H9 (cell line): Measurements from ENCODE around the gene POLD1. TPM values are rescaled to one million over a fixed set of nuclear protein-coding genes. Genes with fewer than 3 reads are reported as not detected.

Experiments
- DNase-seq: peaks from one replicate; pipeline ENCODE4 v3.0.0-alpha.2; 2017
- H2AFZ ChIP-seq: one replicate; pipeline ENCODE4 v1.6.1; 2013; ENCODE audit warnings: mild to moderate bottlenecking, low read length, control low read depth, moderate library complexity
- H2AK5ac ChIP-seq: 2 replicates; pipeline ENCODE4 v1.6.1; 2013; ENCODE audit warnings: low read length, control low read depth, mixed read lengths; ENCODE audit not compliant: insufficient read length
- H2BK120ac ChIP-seq: one replicate; pipeline ENCODE4 v1.6.1; 2013; ENCODE audit warnings: low read depth, mild to moderate bottlenecking, low read length, control low read depth, inconsistent platforms; ENCODE audit not compliant: poor library complexity, severe bottlenecking
- H2BK12ac ChIP-seq: 2 replicates; pipeline ENCODE4 v1.6.1; 2013; ENCODE audit warnings: low read length, control low read depth, mixed read lengths, low read depth; ENCODE audit not compliant: insufficient read length
- H2BK15ac ChIP-seq: 2 replicates; pipeline ENCODE4 v1.6.1; 2013; ENCODE audit warnings: low read depth, low read length, control low read depth
- H2BK20ac ChIP-seq: one replicate; pipeline ENCODE4 v1.6.1; 2013; ENCODE audit warnings: low read depth, mild to moderate bottlenecking, low read length, control low read depth, inconsistent platforms; ENCODE audit not compliant: poor library complexity, severe bottlenecking
- H2BK5ac ChIP-seq: 2 replicates; pipeline ENCODE4 v1.6.1; 2013; ENCODE audit warnings: low read length, control low read depth, mixed read lengths; ENCODE audit not compliant: insufficient read length
- H3K14ac ChIP-seq: 2 replicates; pipeline ENCODE4 v1.6.1; 2013; ENCODE audit warnings: low read length, control low read depth; ENCODE audit not compliant: insufficient read depth
- H3K18ac ChIP-seq: 2 replicates; pipeline ENCODE4 v1.6.1; 2013; ENCODE audit warnings: low read depth, mild to moderate bottlenecking, mixed read lengths, low read length, control low read depth; ENCODE audit not compliant: insufficient read length
- H3K23ac ChIP-seq: 2 replicates; pipeline ENCODE4 v1.6.1; 2013; ENCODE audit warnings: low read length, control low read depth, mixed read lengths, low read depth; ENCODE audit not compliant: insufficient read length
- H3K23me2 ChIP-seq: 2 replicates; pipeline ENCODE4 v1.6.1; 2013; ENCODE audit warnings: low read depth, mild to moderate bottlenecking, mixed read lengths, low read length, control low read depth; ENCODE audit not compliant: insufficient read length, poor library complexity, severe bottlenecking
- H3K27ac ChIP-seq: 2 replicates; pipeline ENCODE4 v1.5.1; 2013; ENCODE audit warnings: low read length, control low read depth, mixed read lengths, low read depth; ENCODE audit not compliant: insufficient read length
- H3K27me3 ChIP-seq: 2 replicates; pipeline ENCODE4 v1.6.1; 2013; ENCODE audit warnings: low read length, control low read depth, inconsistent platforms; ENCODE audit not compliant: insufficient read depth
- H3K4ac ChIP-seq: 2 replicates; pipeline ENCODE4 v1.6.1; 2013; ENCODE audit warnings: low read depth, mild to moderate bottlenecking, control low read depth, inconsistent platforms, low read length, moderate library complexity
- H3K4me1 ChIP-seq: 2 replicates; pipeline ENCODE4 v1.6.1; 2013; ENCODE audit warnings: low read length, control low read depth, inconsistent platforms; ENCODE audit not compliant: insufficient read depth
- H3K4me2 ChIP-seq: 2 replicates; pipeline ENCODE4 v1.6.1; 2013; ENCODE audit warnings: low read length, control low read depth, mixed read lengths; ENCODE audit not compliant: insufficient read length, insufficient read depth
- H3K56ac ChIP-seq: 2 replicates; pipeline ENCODE4 v1.6.1; 2013; ENCODE audit warnings: low read depth, mild to moderate bottlenecking, mixed read lengths, low read length, control low read depth; ENCODE audit not compliant: insufficient read length
- H3K79me1 ChIP-seq: 2 replicates; pipeline ENCODE4 v1.6.1; 2013; ENCODE audit warnings: low read depth, mild to moderate bottlenecking, moderate library complexity, low read length, control low read depth, inconsistent platforms; ENCODE audit not compliant: insufficient read depth, poor library complexity, severe bottlenecking
- H3K79me2 ChIP-seq: 2 replicates; pipeline ENCODE4 v1.6.1; 2013; ENCODE audit warnings: low read length, control low read depth, inconsistent platforms; ENCODE audit not compliant: insufficient read depth
- H3K9ac ChIP-seq: 2 replicates; pipeline ENCODE4 v1.6.1; 2013; ENCODE audit warnings: low read length, control low read depth, mixed read lengths; ENCODE audit not compliant: insufficient read length; ENCODE audit errors: extremely low read depth
- H3K9me3 ChIP-seq: one replicate; pipeline ENCODE4 v1.6.1; 2013; ENCODE audit warnings: low read depth, low read length, inconsistent platforms; ENCODE audit not compliant: control insufficient read depth
- H3T11ph ChIP-seq: one replicate; pipeline ENCODE4 v1.6.1; 2013; ENCODE audit warnings: mild to moderate bottlenecking, low read length, control low read depth, inconsistent platforms
- H4K20me1 ChIP-seq: one replicate; pipeline ENCODE4 v1.6.1; 2013; ENCODE audit not compliant: control insufficient read depth, insufficient read length, insufficient read depth
- H4K5ac ChIP-seq: 2 replicates; pipeline ENCODE4 v1.6.1; 2013; ENCODE audit warnings: low read depth, mild to moderate bottlenecking, mixed read lengths, low read length, control low read depth; ENCODE audit not compliant: insufficient read length
- H4K8ac ChIP-seq: replicated peaks from 2 replicates; pipeline ENCODE4 v1.6.1; 2013; ENCODE audit warnings: low read length, control low read depth, mixed read lengths, low read depth; ENCODE audit not compliant: insufficient read length
- H4K91ac ChIP-seq: 2 replicates; pipeline ENCODE4 v1.6.1; 2013; ENCODE audit warnings: low read depth, mild to moderate bottlenecking, moderate library complexity, mixed read lengths, low read length, control low read depth; ENCODE audit not compliant: insufficient read length
- H3K27ac Mint-ChIP-seq, 3 experiments: 2 replicates in 2 of 3; 3 replicates in 1 of 3; pipeline ENCODE4 v1.8.0; 2020 to 2021; ENCODE audit warnings: mixed read lengths in 3 of 3, mild to moderate bottlenecking in 1 of 3, moderate library complexity in 1 of 3
- H3K27me3 Mint-ChIP-seq: 2 replicates; pipeline ENCODE4 v1.8.0; 2021; ENCODE audit warnings: low read depth, mild to moderate bottlenecking, moderate library complexity, mixed read lengths
- H3K36me3 Mint-ChIP-seq, 3 experiments: 2 replicates in 2 of 3; 3 replicates in 1 of 3; pipeline ENCODE4 v1.8.0; 2020 to 2021; ENCODE audit warnings: low read depth in 3 of 3, mixed read lengths in 3 of 3; ENCODE audit not compliant: insufficient read depth in 1 of 3
- H3K4me1 Mint-ChIP-seq, 2 experiments: 2 replicates each; pipeline ENCODE4 v1.8.0; 2020; ENCODE audit warnings: mixed read lengths in 2 of 2
- H3K4me3 Mint-ChIP-seq, 2 experiments: 2 replicates in 1 of 2; 3 replicates in 1 of 2; pipeline ENCODE4 v1.8.0; 2020 to 2021; ENCODE audit warnings: mild to moderate bottlenecking in 2 of 2, mixed read lengths in 2 of 2, moderate library complexity in 1 of 2
- H3K9me3 Mint-ChIP-seq, 2 experiments: 2 replicates in 1 of 2; 3 replicates in 1 of 2; pipeline ENCODE4 v1.8.0; 2020; ENCODE audit warnings: mild to moderate bottlenecking in 2 of 2, mixed read lengths in 2 of 2, moderate library complexity in 1 of 2
- CTCF ChIP-seq: fragments of 200-600 bp; sonication (generic); conservative IDR thresholded peaks from 3 replicates; pipeline ENCODE4 v1.8.0; 2021; ENCODE audit warnings: antibody characterized with exemption, mild to moderate bottlenecking
- WGBS: extraction: QIAGEN DNeasy Blood & Tissue Kit; methylation state at CpG from one replicate; pipeline ENCODE4 v1.1.7; 2013; ENCODE audit warnings: missing lambda C conversion rate, low lambda C conversion rate, mixed read lengths; ENCODE audit not compliant: insufficient read length; ENCODE audit errors: extremely low coverage; 5-methylcytosine and 5-hydroxymethylcytosine counted together
- total RNA-seq: library from RNA; stranded (reverse); gene quantifications from 2 replicates; pipeline ENCODE4 v1.2.1, GENCODE V29; 2021

The POLD1 gene
- total RNA-seq, 1 experiment from 2014 or later = 165 TPM

- no peak overlapping the region for H3T11ph ChIP-seq
- H3K18ac ChIP-seq = no peak overlapping the region
- H2AFZ ChIP-seq = no peak overlapping the region
- no peak overlapping the region for H4K91ac ChIP-seq
- no peak overlapping the region for H3K27ac Mint-ChIP-seq
- H3K4me3 Mint-ChIP-seq = peak overlapping the region in 1 of 2 experiments; percentile 32; a peak in 1 of 5 replicates
- H2BK15ac ChIP-seq = no peak overlapping the region
- H2BK120ac ChIP-seq = no peak overlapping the region
- no CpG with 5 or more reads among the region's 3 CpGs for WGBS
- H3K27ac ChIP-seq = no peak overlapping the region
- no peak overlapping the region for H3K9ac ChIP-seq
- peaks cover 3% of the 10 kb centered on the region; the same call in 1 of the 2 replicates for H3K79me2 ChIP-seq
- H3K9me3 ChIP-seq = no peaks in the 10 kb centered on the region
- H2BK20ac ChIP-seq = no peak overlapping the region
- H3K9me3 Mint-ChIP-seq = peaks cover 0 to 3% of the 10 kb centered on the region in 2 experiments; a peak in 1 of 5 replicates
- H3K4me1 ChIP-seq = no peaks in the 10 kb centered on the region
- peaks cover 0 to 22% (median 7%) of the 10 kb centered on the region in 3 experiments; a peak in 3 of 7 replicates for H3K36me3 Mint-ChIP-seq
- H4K5ac ChIP-seq = no peak overlapping the region
- no peaks in the 10 kb centered on the region for H3K79me1 ChIP-seq
- H3K4me1 Mint-ChIP-seq = peaks cover 20 to 22% of the 10 kb centered on the region in 2 experiments
- no peaks in the 10 kb centered on the region for H3K27me3 ChIP-seq
- no peak overlapping the region for H2BK5ac ChIP-seq
- H3K27me3 Mint-ChIP-seq = peaks cover 9% of the 10 kb centered on the region
- H3K23me2 ChIP-seq = peaks cover 15% of the 10 kb centered on the region
- no peaks in the 10 kb centered on the region for H4K20me1 ChIP-seq
- no peak overlapping the region for H3K4ac ChIP-seq
- H2BK12ac ChIP-seq = no peak overlapping the region
- no peak for DNase-seq
- H2AK5ac ChIP-seq = no peak overlapping the region
- H3K4me2 ChIP-seq = no peak overlapping the region
- H3K23ac ChIP-seq = no peak overlapping the region
- H3K56ac ChIP-seq = no peak overlapping the region
- no peak for TF ChIP-seq CTCF
- no peak overlapping the region for H4K8ac ChIP-seq
- H3K14ac ChIP-seq = no peak overlapping the region
These were observed 36.7 kb downstream of the POLD1 start for GRCh38 chr19:50420808-50421207.
